GM20000 (cell line): ENCODE measurements around the gene XRRA1.
"Not testable (repeated sequence)": the region's sequence is repeated elsewhere in the genome, so short reads cannot be mapped to it uniquely, and the experiment has no call there.

Source experiments
- DNase-seq: peaks from one replicate; pipeline ENCODE4 v3.0.0; 2012; ENCODE audit warnings: low spot score
- TF ChIP-seq, protein P1 (sequence below): IDR thresholded peaks from 2 replicates; pipeline ENCODE4 v1.5.1; 2012; ENCODE audit warnings: mild to moderate bottlenecking, control low read depth; ENCODE audit errors: extremely low read depth, missing control alignments

Gene XRRA1

DNA sequence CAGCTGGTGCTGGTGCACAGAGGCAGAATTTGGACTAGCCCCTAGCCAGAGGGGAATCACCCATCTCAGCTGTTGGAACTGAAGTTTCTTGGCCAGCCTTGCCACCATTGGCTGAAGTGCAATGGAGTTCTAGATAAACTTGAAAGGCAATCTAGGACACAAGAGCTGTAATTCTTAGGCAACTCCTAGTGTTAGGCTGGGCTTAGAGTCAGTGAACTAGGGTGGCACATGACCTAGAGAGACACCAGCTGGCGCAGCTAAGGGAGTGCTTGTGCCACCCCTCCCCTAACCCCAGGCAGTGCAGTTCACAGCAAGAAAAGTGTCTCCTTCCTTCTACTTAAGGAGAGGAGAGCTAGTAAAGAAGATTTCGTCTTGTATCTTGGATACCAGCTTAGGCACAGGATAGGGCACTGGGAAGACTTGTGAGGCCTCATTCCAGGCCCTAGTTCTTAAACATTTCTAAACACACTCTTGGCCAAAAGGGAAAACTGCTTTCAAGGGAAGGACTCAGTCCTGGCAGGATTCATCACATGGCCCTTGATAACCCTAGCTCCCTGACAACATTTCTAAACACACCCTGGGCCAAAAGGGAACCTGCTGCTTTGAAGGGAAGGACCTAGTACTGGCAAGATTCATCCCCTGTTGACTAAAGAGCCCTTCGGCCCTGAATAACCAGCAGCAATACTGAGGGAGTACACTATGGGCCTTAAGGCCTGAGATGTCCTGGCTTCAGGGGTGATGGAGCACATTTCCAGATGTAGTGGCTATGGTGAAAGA is 53.4 kb downstream of the XRRA1 start:
- TF ChIP-seq, protein P1, sequence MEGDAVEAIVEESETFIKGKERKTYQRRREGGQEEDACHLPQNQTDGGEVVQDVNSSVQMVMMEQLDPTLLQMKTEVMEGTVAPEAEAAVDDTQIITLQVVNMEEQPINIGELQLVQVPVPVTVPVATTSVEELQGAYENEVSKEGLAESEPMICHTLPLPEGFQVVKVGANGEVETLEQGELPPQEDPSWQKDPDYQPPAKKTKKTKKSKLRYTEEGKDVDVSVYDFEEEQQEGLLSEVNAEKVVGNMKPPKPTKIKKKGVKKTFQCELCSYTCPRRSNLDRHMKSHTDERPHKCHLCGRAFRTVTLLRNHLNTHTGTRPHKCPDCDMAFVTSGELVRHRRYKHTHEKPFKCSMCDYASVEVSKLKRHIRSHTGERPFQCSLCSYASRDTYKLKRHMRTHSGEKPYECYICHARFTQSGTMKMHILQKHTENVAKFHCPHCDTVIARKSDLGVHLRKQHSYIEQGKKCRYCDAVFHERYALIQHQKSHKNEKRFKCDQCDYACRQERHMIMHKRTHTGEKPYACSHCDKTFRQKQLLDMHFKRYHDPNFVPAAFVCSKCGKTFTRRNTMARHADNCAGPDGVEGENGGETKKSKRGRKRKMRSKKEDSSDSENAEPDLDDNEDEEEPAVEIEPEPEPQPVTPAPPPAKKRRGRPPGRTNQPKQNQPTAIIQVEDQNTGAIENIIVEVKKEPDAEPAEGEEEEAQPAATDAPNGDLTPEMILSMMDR, result no peak
- DNase-seq, result no peak

DNA sequence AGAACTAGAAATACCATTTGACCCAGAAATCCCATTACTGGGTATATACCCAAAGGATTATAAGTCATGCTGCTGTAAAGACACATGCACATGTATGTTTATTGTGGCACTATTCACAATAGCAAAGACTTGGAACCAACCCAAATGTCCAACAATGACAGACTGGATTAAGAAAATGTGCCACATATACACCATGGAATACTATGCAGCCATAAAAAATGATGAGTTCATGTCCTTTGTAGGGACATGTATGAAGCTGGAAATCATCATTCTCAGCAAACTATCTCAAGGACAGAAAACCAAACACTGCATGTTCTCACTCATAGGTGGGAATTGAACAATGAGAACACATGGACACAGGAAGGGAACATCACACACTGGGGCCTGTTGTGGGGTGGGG is 55.9 kb downstream of the XRRA1 start:
- not testable (repeated sequence) for DNase-seq

DNA sequence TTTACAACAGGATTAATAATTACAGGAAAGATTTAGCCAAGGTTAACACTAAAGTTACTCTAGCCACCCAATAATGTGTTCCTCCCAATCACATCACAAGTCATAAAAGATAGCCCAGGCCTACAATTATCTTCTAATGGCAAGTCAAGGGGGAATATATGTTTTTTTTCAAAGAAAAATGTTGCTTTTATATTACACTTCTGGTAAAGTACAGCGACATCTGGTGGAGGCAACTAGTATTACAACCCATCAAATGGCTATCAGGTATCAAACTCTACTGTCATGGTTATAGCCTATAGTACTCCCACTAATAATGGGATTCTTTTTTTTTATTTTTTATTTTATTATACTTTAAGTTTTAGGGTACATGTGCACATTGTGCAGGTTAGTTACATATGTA is 71.8 kb downstream of the XRRA1 start:
- TF ChIP-seq, protein P1, result no peak
- DNase-seq, result no peak

DNA sequence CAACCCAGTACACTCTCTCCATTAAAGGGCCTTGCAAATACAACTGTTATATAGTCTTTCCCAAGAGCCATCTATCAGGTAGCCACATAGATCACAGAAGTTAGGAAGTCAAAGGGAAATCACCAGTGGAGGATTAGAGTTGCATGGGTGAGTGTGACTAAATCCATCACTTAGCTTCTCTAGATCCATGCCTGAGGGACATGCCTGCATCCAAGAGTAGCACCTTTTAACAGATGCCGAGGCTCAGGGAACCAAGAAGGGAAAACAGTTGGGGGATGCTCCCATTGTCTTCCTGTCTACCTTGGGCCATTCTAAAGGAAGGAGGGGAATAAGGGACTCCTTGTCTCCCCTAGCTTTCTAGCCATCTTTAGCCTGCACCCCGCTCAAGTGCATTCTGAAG is 77.9 kb downstream of the XRRA1 start:
- TF ChIP-seq, protein P1, result no peak

DNA sequence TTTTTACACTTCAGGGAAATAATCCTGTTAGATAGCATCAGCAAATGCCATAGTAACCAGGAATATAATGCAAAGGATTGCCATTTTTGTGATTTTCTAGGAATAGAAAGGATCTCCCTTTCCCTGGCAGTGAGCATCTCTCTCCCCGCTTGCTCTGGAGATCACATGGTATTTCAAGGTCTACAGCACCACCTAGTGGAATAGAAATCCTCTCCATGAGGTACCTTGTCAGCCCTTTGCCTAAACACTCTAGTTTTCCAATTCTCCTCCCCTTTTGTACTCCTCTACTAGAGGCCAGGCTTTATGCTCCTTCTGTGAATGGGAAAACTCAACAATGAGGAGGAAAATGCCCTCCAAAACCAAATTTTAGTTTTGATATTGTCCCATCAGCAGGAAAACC is 78.4 kb downstream of the XRRA1 start:
- DNase-seq, result no peak
- TF ChIP-seq, protein P1, result peak; percentile 1

More for the DNA sequence above, 77.9 kb downstream of the XRRA1 start:
- no peak for DNase-seq

DNA sequence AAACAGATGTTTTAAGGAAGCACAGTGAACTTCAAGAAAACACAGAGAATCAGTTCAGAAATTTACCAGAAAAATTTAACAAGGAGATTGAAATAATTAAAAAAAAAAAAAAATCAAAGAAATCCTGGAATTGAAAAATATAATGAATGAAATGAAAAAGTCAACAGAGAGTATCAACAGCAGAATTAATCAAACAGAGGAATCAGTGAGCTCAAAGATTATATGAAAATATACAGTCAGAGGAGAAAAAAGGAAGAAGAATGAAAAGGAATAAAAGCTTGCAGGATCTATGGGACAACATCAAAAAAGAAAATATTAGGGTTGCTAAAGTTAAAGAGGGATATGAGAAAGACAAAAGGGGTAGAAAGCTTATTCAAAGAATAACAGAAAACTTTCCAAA is 82.3 kb downstream of the XRRA1 start:
- DNase-seq, result no peak
- TF ChIP-seq, protein P1, result no peak

DNA sequence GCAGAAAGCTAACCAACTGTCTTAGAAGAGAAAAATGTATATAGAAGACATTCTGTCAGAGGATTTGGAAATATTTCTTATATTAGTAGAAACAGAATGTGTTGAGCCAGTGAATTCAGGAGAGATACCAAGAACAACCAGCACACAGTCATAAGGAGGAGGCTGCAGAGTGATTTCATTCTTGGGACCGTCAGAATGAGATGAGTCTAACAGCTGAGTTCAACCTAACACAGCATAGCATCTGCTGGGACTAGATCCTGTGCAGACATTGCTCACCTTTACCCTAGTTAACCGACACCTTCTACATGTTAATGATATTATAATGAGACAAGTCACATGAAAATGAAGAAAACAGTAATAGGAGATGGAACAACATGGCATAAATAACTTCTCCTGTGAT is 85.5 kb downstream of the XRRA1 start:
- no peak for DNase-seq
- TF ChIP-seq, protein P1, result no peak

DNA sequence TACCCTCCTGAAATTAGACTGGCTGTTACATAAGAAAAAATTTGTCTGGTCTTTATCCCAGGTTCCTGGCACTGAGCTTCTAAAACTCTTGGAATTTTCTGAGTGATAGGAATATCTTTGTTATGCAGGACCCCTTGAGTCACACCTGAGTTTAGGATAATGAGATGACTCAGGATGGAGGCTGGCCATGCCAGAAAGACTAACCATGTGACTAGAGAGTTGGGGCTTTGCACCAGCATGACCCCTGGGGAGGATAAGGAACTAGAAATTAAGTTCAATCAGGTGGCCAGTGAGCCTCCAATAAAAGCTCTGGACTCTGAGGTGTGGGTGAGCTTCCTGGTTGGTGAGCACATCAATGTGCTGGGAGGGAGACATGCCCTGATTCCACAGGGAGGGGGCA is 88.1 kb downstream of the XRRA1 start:
- no peak for DNase-seq
- TF ChIP-seq, protein P1, result no peak
